ENCODE results near the gene DSC1. TPM values are rescaled to one million over a fixed set of nuclear protein-coding genes. Genes with fewer than 3 reads are reported as not detected.

The DSC1 gene
- total and polyA plus RNA-seq, 2 of the 13 experiments (the other 11 are each of a cell fraction or from before 2014, with no cell fraction given) = not detected

GRCh38 chr18:31101183-31102024, 61.3 kb downstream of the DSC1 start (continued):
- no peak for TF ChIP-seq SRSF1 (optimal IDR thresholded peaks at IDR 0.05; ENCODE audit: low read depth, low read length)
- TF ChIP-seq ZNF337 (CRISPR knock-in tag; IDR thresholded peaks at IDR 0.05; ENCODE audit: borderline replicate concordance, low read depth) = no peak
- no peak for TF ChIP-seq THAP9 (CRISPR knock-in tag; IDR thresholded peaks at IDR 0.05; ENCODE audit: borderline replicate concordance)
- TF ChIP-seq ZFP36L1 (CRISPR knock-in tag; IDR thresholded peaks at IDR 0.05) = no peak
- peak; percentile 53 for TF ChIP-seq NR2F6 (IDR thresholded peaks at IDR 0.05)
- peak; percentile 59 for TF ChIP-seq NR2F6 (CRISPR knock-in tag; IDR thresholded peaks at IDR 0.05)
- TF ChIP-seq ZNF282 (IDR thresholded peaks at IDR 0.05; ENCODE audit: partially characterized antibody) = peak; percentile 92
- TF ChIP-seq ZNF225 (CRISPR knock-in tag; IDR thresholded peaks at IDR 0.05) = no peak
- TF ChIP-seq ZNF260 (CRISPR knock-in tag; IDR thresholded peaks at IDR 0.05; ENCODE audit: borderline replicate concordance, low read depth) = no peak
- TF ChIP-seq FOXO4 (CRISPR knock-in tag; conservative IDR thresholded peaks at IDR 0.05) = no peak
- no peak for TF ChIP-seq PCBP1 (IDR thresholded peaks at IDR 0.05; ENCODE audit: borderline replicate concordance, low read depth, low read length)
- TF ChIP-seq RXRB (CRISPR knock-in tag; IDR thresholded peaks at IDR 0.05; ENCODE audit: borderline replicate concordance) = no peak; the same call in 1 of the 2 replicates
- TF ChIP-seq NFAT5 (CRISPR knock-in tag; IDR thresholded peaks at IDR 0.05) = no peak
- TF ChIP-seq ZUFSP (CRISPR knock-in tag; IDR thresholded peaks at IDR 0.05; ENCODE audit: borderline replicate concordance) = no peak
- no peak for TF ChIP-seq ZNF44 (CRISPR knock-in tag; IDR thresholded peaks at IDR 0.05)
- TF ChIP-seq ZFP82 (CRISPR knock-in tag; IDR thresholded peaks at IDR 0.05; ENCODE audit: borderline replicate concordance) = peak; percentile 48; the same call in 1 of the 2 replicates
- TF ChIP-seq CCDC6 (CRISPR knock-in tag; IDR thresholded peaks at IDR 0.05) = no peak
- no peak for TF ChIP-seq ZNF232 (CRISPR knock-in tag; IDR thresholded peaks at IDR 0.05; ENCODE audit: borderline replicate concordance)

Measured in HepG2 (cell line).